Measurements from ENCODE around the gene STC2.
"Not testable (repeated sequence)": the region's sequence is repeated elsewhere in the genome, so short reads cannot be mapped to it uniquely, and the experiment has no call there.

STC2 gene, protein sequence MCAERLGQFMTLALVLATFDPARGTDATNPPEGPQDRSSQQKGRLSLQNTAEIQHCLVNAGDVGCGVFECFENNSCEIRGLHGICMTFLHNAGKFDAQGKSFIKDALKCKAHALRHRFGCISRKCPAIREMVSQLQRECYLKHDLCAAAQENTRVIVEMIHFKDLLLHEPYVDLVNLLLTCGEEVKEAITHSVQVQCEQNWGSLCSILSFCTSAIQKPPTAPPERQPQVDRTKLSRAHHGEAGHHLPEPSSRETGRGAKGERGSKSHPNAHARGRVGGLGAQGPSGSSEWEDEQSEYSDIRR

GRCh38 chr5:173327948-173328843, at the start of gene STC2:
Gene STC2 (minus strand): TSS chr5:173328414. CDS start chr5:173328193, 221 bp downstream.
- peak; percentile 99 for DNase-seq

GRCh38 chr5:173371400-173371799, 43.2 kb upstream of the STC2 start:
- DNase-seq: no peak

- DNase-seq: not testable (repeated sequence)
Measured at GRCh38 chr5:173363406-173363805, 35.2 kb upstream of the STC2 start.

GRCh38 chr5:173355561-173355960, 27.3 kb upstream of the STC2 start:
- no peak for DNase-seq

GRCh38 chr5:173354645-173355044, 26.4 kb upstream of the STC2 start:
- no peak for DNase-seq

- DNase-seq: no peak
Measured at GRCh38 chr5:173352366-173353349, 24.4 kb upstream of the STC2 start.

- no peak for DNase-seq
Measured at GRCh38 chr5:173342813-173343755, 14.9 kb upstream of the STC2 start.

DNA sequence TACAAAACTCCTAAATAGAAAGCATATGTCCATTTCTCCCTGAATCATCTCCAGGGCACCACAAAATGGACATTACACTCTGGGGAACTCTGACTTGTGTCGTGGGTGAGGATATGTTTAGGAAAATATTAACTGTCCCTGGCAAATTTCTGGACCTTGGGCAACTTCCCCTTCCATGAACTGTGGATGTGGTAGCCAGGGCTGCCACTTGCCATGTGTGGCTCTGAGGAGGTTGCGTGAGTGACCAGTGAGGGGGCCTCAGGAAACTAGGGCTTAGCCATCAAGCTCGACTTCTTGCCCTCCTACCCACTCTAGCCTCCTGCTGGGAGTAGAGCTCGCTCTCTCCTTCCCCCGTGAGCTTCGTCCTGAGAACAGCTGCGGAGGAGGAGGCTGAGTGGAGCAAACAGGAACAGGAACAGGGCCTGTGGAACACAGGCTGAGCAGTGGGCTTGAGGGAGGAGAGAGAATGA, 13.8 kb upstream of the STC2 start:
- DNase-seq: no peak

DNA sequence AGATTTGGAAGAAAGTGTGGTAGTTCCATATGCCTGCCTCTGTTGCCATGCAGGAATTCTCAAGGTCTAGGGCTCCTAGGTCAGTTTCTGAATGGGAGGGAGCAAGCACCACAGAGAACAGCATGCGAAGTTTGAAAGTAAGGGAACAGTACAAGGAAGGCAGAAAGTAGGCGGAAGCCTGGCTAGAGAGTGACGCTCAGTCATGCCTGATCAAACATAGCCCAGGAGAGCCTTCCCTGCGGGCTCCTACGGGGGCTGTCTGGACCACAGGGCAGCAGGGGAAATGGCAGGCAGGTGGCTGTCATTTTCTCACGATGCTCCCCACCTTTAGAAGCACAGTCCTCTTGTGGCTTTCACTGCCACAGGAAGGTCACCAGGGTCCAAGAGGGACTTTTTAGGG, 12.8 kb upstream of the STC2 start:
- DNase-seq: no peak

DNA sequence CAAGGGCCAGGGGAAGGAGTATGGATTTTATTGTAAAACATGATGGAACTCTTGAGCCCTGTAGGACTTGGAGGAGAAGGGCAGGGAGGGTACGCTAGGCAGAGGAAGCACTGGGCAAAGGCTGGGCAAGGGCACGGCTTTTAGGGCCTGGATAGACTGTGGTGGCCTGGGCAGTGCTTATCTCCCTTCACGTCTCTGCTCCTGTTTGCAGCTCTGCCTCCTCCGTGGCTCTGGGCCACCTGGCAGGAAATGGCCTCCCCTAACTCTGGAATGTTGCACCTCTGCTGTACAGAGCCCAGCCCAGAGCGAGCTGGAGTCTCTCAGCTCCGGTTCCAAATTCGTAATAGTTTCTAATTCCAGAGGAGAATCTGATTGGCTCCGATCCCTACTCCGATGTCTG, 12.2 kb upstream of the STC2 start:
- DNase-seq: no peak

DNA sequence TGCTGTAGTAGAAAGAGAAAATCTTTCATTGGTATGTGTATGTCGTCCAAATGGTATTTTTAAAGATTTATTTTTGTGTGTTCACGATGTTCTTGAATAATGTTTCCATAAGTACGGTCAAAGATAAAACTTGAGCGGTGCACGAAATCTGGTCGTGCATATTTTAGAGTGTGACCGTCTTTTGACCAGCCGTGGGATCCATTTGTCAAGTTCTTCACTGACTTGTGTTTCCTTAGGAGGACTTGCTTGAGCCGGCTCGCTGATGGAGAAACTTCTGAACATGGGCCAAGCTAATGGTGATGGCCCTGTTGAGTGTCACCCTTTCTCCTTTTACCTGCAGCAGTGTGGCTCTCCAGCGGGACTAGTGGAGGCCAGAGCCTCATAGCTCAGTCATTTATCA, 11.1 kb upstream of the STC2 start:
- DNase-seq: no peak

- no peak for DNase-seq
Measured at GRCh38 chr5:173338380-173339015, 10.3 kb upstream of the STC2 start.

- no peak for DNase-seq
Measured at GRCh38 chr5:173334808-173335207, 6.6 kb upstream of the STC2 start.

- DNase-seq: no peak
Measured at GRCh38 chr5:173333925-173334661, 5.9 kb upstream of the STC2 start.

DNA sequence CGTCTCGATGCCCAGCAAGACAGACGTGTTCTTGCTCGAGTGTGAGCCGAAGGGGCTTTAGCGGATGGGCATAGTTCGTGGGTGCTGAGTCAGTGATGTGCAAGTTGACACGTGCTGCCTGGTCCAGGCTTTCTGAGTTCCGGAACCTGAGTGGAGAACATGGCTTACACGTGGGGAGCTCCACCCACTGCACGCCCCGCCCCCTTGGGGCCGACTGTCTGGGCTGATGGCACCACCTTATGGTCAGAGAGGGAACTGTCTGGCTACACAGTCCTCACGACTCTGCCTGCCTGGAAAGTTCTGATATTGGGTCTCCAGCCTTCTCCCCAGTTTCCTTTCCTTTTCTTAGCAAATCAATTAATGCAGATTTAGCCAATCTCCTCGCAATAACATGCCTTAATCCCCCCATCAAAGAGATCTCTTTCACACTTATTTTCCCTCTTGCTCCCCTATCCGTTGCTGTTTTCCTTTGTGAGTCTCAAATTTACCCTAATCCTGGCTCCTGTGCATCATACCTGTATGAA, 3.8 kb upstream of the STC2 start:
- DNase-seq: peak; percentile 92

GRCh38 chr5:173331287-173331686, 3.1 kb upstream of the STC2 start:
- DNase-seq: peak; percentile 36

DNA sequence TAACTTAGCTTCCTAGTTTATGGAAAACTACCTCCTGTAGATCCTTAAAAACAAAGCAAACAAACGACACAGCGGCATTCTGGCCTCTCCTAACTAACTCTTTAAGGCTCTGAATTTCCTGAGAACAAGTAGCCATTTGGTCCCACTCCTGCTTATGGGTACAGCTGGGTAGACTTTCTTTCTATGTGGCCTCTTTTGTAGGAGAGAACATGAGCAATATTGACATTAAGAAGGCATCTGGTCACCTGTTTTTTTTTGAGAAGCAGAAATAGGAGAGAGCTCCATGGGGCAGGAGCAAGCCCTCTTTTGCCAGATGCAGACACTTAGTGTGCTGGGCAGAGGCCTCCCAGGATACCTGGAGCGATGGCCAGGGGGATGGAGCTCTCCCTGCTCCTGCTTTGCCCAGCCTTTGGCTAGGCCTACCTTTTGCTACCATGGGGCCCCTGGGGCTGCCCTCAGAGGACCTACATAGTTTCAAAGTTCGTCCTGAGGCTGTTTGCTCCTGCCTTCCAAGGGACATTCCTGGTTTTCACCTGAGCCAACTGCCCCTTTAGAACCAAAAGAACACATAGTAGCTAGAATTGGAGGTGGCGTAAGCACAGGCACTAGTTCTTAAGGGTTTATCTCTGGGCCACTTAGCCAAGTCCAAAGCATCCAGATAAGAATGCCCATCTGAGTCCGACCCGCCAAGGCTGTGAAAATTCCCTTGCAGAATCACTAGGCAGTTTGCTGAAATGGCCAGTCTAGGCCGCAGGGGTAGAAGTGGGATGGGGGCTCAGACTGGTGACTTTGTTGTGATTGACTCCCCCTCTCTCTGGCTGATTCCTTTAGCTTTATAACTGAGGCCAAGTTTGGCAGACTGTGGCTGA, 2.4 kb upstream of the STC2 start:
- peak; percentile 84 for DNase-seq

DNA sequence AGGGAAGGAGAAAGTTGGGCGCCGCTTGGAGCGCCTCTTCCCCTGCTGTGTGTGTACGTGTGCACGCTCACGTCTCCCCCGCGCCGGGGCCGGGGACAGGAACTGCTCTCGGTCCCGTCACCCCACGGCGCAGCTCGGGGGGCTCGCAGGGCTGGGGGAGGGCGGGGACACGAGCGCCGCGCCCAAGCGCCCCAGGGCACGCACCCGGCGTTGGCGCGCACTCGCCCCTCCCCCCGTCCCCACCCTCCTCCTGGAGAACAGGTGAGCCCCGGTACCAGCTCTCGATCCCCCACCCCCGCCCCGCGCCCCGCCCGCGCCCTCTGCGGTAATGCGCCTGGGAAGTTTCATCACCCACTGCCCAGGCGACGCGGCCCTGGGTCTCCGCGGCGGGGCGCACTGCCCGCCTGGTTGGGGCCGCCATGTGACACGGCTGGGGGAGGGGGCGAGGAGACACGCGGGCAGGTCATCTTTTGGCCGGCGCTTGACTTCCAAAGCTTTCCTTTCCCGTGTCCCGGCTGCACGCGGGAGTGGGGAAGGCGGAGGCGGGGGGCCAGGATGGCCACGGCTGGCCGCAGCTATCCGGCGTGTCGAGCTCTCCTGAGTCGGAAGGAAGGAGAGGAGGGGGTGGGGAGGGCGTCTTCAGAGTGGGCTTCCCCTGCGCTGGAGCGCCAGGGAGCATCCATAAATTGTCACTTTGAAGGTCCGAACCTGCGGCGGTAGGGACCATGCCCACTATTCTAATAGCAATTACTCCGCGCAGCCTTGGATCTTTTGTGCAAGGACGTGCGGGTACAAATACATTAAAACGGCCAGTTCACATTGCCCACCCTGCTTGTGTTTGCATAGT, 1.5 kb upstream of the STC2 start:
- peak; percentile 94 for DNase-seq

All from NCI-H69 (cell line).